ENCODE results near the gene HDAC11. TPM values are rescaled to one million over a fixed set of nuclear protein-coding genes. Genes with fewer than 3 reads are reported as not detected.
A peak's percentile ranks its signal among the peaks of the same experiment; 100 is the strongest.

Gene HDAC11
- total and polyA plus RNA-seq, 4 donors, result 16.8 to 22.2 (median 19.4) TPM

- Histone ChIP-seq H3K4me1 (ENCODE audit: control insufficient read depth in 1 of 2, insufficient read depth in 2 of 2, low read length in 2 of 2) (no peaks in the 10 kb centered on the region), H3K9me3 (ENCODE audit: control insufficient read depth, low read length) (no peaks in the 10 kb centered on the region), H3K4me3 (ENCODE audit: low read length in 2 of 2) (no peak overlapping the region), H3K36me3 (ENCODE audit: control insufficient read depth in 1 of 2, insufficient read depth in 2 of 2, low read length in 1 of 2) (no peaks in the 10 kb centered on the region), H3K27ac (ENCODE audit: low read depth in 1 of 2, low read length in 2 of 2) (no peak overlapping the region), H3K27me3 (ENCODE audit: control insufficient read depth in 1 of 2, insufficient read depth in 2 of 2, low read length in 1 of 2) (no peaks in the 10 kb centered on the region)
- DNase-seq (peak in 1 of 2 donors; percentile 45), ATAC-seq (ENCODE audit: low FRiP score) (no peak)
- 82 to 89% methylated on average over 5 of the region's 5 CpGs for WGBS, 2 donors
- intact Hi-C loops (cut with DNase I), result no loop called here
Observed at GRCh38 chr3:13532631-13533030, 52.5 kb downstream of the HDAC11 start.

DNA sequence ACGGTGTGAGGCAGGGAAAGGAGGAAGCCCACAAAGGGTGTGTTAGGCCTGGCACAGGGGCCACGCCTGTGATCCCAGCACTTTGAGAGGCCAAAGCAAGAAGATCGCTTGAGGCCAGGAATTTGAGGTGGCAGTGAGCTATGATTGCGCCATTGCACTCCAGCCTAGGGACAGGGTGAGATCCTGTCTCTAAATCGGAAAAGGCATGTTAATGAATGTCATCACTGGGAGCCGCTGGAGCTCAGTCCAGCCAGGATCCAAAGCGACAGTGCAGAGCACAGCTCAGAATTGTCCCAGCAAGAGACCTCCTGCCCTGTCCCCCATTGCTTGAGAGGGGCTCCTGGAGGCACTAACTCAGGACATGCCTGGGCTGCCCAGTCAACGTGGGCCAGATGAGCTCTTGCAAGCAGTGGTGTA is 53.8 kb downstream of the HDAC11 start:
- whole genome bisulfite sequencing, 2 donors, result 95 to 97% methylated on average over 8 of the region's 8 CpGs

DNA sequence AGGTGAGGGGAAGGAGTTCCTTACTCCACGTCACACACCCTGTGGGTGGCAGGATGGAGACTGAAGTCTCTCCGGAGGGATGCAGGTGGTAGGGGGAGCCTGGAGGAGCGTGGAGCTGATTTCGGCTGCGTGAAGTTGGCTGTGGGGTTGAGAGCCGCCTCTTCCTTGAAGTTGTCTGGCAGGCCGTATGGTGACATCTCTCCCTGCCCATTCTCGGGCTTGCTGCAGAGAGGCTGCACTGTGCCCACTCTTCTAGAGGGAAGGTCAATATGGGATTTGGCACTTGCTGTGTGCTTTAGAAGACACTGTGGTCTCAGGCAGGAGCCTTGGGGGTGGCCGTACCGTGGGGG is 55.4 kb downstream of the HDAC11 start:
- intact Hi-C loops (cut with DNase I), result no loop called here
- H3K4me1 ChIP-seq (ENCODE audit: control insufficient read depth in 1 of 2, insufficient read depth in 2 of 2, low read length in 2 of 2), result no peaks in the 10 kb centered on the region
- DNase-seq, result peak in 1 of 2 donors; percentile 46

More for the DNA sequence above, 53.8 kb downstream of the HDAC11 start:
- H3K36me3 ChIP-seq (ENCODE audit: control insufficient read depth in 1 of 2, insufficient read depth in 2 of 2, low read length in 1 of 2), result no peaks in the 10 kb centered on the region
- H3K27me3 ChIP-seq (ENCODE audit: control insufficient read depth in 1 of 2, insufficient read depth in 2 of 2, low read length in 1 of 2), result no peaks in the 10 kb centered on the region
- H3K27ac ChIP-seq (ENCODE audit: low read depth in 1 of 2, low read length in 2 of 2), result no peak overlapping the region
- H3K4me1 ChIP-seq (ENCODE audit: control insufficient read depth in 1 of 2, insufficient read depth in 2 of 2, low read length in 2 of 2), result no peaks in the 10 kb centered on the region
- intact Hi-C loops (cut with DNase I), result no loop called here
- peak; percentile 17 to 57 for DNase-seq
- no peaks in the 10 kb centered on the region for H3K9me3 ChIP-seq (ENCODE audit: control insufficient read depth, low read length)
- ATAC-seq (ENCODE audit: low FRiP score), result no peak
- no peak overlapping the region for H3K4me3 ChIP-seq (ENCODE audit: low read length in 2 of 2)

DNA sequence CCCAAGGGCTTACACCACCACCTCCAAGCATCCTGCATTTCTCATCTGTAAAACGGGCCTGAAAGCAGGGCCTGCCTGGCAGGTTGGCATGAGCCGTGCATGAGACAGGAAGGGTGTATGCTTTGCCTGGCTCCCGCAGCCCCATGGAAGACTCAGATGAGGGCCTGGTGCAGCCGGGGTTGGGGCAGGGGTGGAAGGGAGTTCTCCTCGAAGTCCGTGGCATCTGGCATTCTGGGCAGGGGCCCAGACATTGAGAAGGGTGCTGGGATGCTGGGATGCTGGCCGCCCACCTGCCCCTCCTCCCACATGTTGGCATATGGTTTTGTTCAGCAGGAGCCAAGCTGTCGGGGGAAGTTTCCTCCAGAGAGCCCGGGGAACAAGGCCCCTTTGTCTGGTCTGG is 55.8 kb downstream of the HDAC11 start:
- intact Hi-C loops (cut with DNase I), result no loop called here
- peak; percentile 41 to 73 for DNase-seq
- 49 to 52% methylated on average over 9 of the region's 9 CpGs for WGBS, 2 donors

More for the DNA sequence above, 55.4 kb downstream of the HDAC11 start:
- H3K27ac ChIP-seq (ENCODE audit: low read depth in 1 of 2, low read length in 2 of 2), result no peak overlapping the region
- no peak for ATAC-seq (ENCODE audit: low FRiP score)
- H3K9me3 ChIP-seq (ENCODE audit: control insufficient read depth, low read length), result no peaks in the 10 kb centered on the region
- no peaks in the 10 kb centered on the region for H3K27me3 ChIP-seq (ENCODE audit: control insufficient read depth in 1 of 2, insufficient read depth in 2 of 2, low read length in 1 of 2)
- H3K4me3 ChIP-seq (ENCODE audit: low read length in 2 of 2), result no peak overlapping the region
- 92 to 94% methylated on average over 10 of the region's 10 CpGs for WGBS, 2 donors
- no peaks in the 10 kb centered on the region for H3K36me3 ChIP-seq (ENCODE audit: control insufficient read depth in 1 of 2, insufficient read depth in 2 of 2, low read length in 1 of 2)

GRCh38 chr3:13536432-13536831 is 56.3 kb downstream of the HDAC11 start:
- 87 to 93% methylated on average over 3 of the region's 3 CpGs for WGBS, 2 donors
- Histone ChIP-seq H3K9me3 (ENCODE audit: control insufficient read depth, low read length) (no peaks in the 10 kb centered on the region), H3K27ac (ENCODE audit: low read depth in 1 of 2, low read length in 2 of 2) (no peak overlapping the region), H3K27me3 (ENCODE audit: control insufficient read depth in 1 of 2, insufficient read depth in 2 of 2, low read length in 1 of 2) (no peaks in the 10 kb centered on the region), H3K36me3 (ENCODE audit: control insufficient read depth in 1 of 2, insufficient read depth in 2 of 2, low read length in 1 of 2) (no peaks in the 10 kb centered on the region), H3K4me3 (ENCODE audit: low read length in 2 of 2) (no peak overlapping the region), H3K4me1 (ENCODE audit: control insufficient read depth in 1 of 2, insufficient read depth in 2 of 2, low read length in 2 of 2) (no peaks in the 10 kb centered on the region)
- intact Hi-C loops (cut with DNase I), result no loop called here
- DNase-seq (no peak), ATAC-seq (ENCODE audit: low FRiP score) (no peak)

More for the DNA sequence above, 55.8 kb downstream of the HDAC11 start:
- ATAC-seq (ENCODE audit: low FRiP score), result no peak
- Histone ChIP-seq H3K27me3 (ENCODE audit: control insufficient read depth in 1 of 2, insufficient read depth in 2 of 2, low read length in 1 of 2) (no peaks in the 10 kb centered on the region), H3K9me3 (ENCODE audit: control insufficient read depth, low read length) (no peaks in the 10 kb centered on the region), H3K36me3 (ENCODE audit: control insufficient read depth in 1 of 2, insufficient read depth in 2 of 2, low read length in 1 of 2) (no peaks in the 10 kb centered on the region), H3K4me3 (ENCODE audit: low read length in 2 of 2) (no peak overlapping the region), H3K27ac (ENCODE audit: low read depth in 1 of 2, low read length in 2 of 2) (no peak overlapping the region), H3K4me1 (ENCODE audit: control insufficient read depth in 1 of 2, insufficient read depth in 2 of 2, low read length in 2 of 2) (no peaks in the 10 kb centered on the region)

DNA sequence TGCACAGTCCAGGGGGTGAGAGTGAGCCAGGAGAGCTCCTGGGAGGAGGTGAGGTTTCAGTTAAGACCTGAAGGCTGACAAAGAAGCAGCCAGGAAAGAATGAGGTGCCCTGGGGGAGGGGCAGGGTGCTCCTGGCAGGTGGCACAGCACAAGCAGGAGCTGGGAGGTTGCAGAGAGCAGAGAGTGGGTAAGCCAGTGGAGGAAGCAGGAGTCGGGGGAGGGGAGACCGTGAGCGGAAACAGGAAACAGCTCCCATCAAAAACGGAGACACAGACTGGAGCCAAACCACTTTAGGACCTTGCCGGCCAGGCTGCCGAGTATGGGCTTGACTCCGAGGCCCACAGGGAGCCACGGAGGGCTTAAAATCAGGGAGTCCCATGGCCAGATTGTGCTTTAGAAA is 56.7 kb downstream of the HDAC11 start:
- H3K36me3 ChIP-seq (ENCODE audit: control insufficient read depth in 1 of 2, insufficient read depth in 2 of 2, low read length in 1 of 2), result no peaks in the 10 kb centered on the region
- DNase-seq (peak; percentile 54), ATAC-seq (ENCODE audit: low FRiP score) (no peak)
- H3K4me1 ChIP-seq (ENCODE audit: control insufficient read depth in 1 of 2, insufficient read depth in 2 of 2, low read length in 2 of 2), result no peaks in the 10 kb centered on the region
- no peaks in the 10 kb centered on the region for H3K27me3 ChIP-seq (ENCODE audit: control insufficient read depth in 1 of 2, insufficient read depth in 2 of 2, low read length in 1 of 2)
- H3K9me3 ChIP-seq (ENCODE audit: control insufficient read depth, low read length), result no peaks in the 10 kb centered on the region
- no peak overlapping the region for H3K4me3 ChIP-seq (ENCODE audit: low read length in 2 of 2)
- H3K27ac ChIP-seq (ENCODE audit: low read depth in 1 of 2, low read length in 2 of 2), result no peak overlapping the region
- intact Hi-C loops (cut with DNase I), result no loop called here
- 39 to 49% methylated on average over 8 of the region's 8 CpGs for WGBS, 2 donors

- Histone ChIP-seq H3K4me1 (ENCODE audit: control insufficient read depth in 1 of 2, insufficient read depth in 2 of 2, low read length in 2 of 2) (no peaks in the 10 kb centered on the region), H3K9me3 (ENCODE audit: control insufficient read depth, low read length) (no peaks in the 10 kb centered on the region), H3K27me3 (ENCODE audit: control insufficient read depth in 1 of 2, insufficient read depth in 2 of 2, low read length in 1 of 2) (no peaks in the 10 kb centered on the region), H3K27ac (ENCODE audit: low read depth in 1 of 2, low read length in 2 of 2) (no peak overlapping the region), H3K36me3 (ENCODE audit: control insufficient read depth in 1 of 2, insufficient read depth in 2 of 2, low read length in 1 of 2) (no peaks in the 10 kb centered on the region), H3K4me3 (ENCODE audit: low read length in 2 of 2) (no peak overlapping the region)
- ATAC-seq (ENCODE audit: low FRiP score) (no peak), DNase-seq (no peak)
- intact Hi-C loops (cut with DNase I), result no loop called here
- 95 to 97% methylated on average over 6 of the region's 6 CpGs for WGBS, 2 donors
Observed at GRCh38 chr3:13537244-13537908, 57.3 kb downstream of the HDAC11 start.

DNA sequence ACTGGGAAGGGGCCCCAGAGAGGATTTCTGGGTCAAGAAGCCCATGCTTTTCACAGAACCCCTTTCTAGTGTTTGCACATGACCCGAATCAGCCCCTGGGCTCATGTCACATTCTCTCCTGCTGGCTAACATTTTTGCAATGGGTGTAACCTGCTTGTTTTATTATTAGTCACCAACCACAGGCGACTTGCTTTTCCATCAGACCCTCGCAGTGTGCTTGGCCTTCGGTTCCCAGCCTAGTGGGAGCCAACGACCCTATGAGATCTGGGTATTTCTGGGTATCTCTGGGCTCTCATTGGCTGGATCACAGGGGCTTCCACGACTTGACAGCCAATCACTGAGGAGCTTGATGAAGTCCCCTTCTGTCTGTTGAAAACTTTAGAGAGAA is 57.8 kb downstream of the HDAC11 start:
- peak; percentile 48 to 74 for DNase-seq
- Histone ChIP-seq H3K4me1 (ENCODE audit: control insufficient read depth in 1 of 2, insufficient read depth in 2 of 2, low read length in 2 of 2) (no peaks in the 10 kb centered on the region), H3K9me3 (ENCODE audit: control insufficient read depth, low read length) (no peaks in the 10 kb centered on the region), H3K4me3 (ENCODE audit: low read length in 2 of 2) (no peak overlapping the region), H3K36me3 (ENCODE audit: control insufficient read depth in 1 of 2, insufficient read depth in 2 of 2, low read length in 1 of 2) (no peaks in the 10 kb centered on the region), H3K27ac (ENCODE audit: low read depth in 1 of 2, low read length in 2 of 2) (no peak overlapping the region), H3K27me3 (ENCODE audit: control insufficient read depth in 1 of 2, insufficient read depth in 2 of 2, low read length in 1 of 2) (no peaks in the 10 kb centered on the region)
- whole genome bisulfite sequencing, 2 donors, result 54 to 64% methylated on average over 6 of the region's 6 CpGs
- intact Hi-C loops (cut with DNase I), result no loop called here
- no peak for ATAC-seq (ENCODE audit: low FRiP score)

DNA sequence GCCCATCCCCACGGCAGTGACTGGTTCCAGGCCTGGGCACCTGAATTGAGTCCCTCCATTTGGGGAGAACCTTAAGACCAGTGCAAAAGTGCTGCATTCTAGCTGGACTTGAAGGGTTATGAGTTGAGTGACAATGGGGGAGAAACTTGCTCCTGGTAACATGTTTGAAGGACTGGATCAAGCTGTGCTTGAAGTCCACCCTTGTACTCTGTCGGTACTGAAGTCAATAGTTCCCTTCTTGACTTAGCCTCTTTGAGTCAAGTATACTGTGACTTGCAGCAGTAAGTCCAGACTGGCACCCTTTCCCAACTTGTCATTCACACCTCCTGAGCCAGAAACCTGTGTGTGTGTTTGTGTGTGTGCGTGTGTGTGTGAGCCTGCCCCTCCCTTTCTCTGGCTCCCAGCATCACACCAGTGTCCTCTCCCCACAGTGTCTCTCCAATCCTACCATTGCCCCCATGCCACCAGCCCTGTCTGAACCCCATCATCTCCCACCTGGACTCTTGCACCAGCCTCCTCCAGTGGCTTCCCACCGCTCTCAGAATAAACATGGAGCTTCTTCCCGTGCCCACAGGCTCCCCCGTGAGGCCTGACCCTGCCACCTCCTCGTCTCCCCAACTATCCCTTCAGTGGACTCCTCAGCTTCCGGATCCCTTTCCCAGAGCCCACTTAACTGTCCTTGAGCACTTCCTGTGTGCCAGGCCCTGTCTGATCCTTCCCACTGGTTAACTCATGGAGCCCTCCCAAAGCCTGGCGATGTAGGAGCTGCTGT is 58.6 kb downstream of the HDAC11 start:
- H3K4me1 ChIP-seq (ENCODE audit: control insufficient read depth in 1 of 2, insufficient read depth in 2 of 2, low read length in 2 of 2), result no peaks in the 10 kb centered on the region

More for the DNA sequence above, 58.6 kb downstream of the HDAC11 start:
- intact Hi-C loops (cut with DNase I), result no loop called here
- Histone ChIP-seq H3K27ac (ENCODE audit: low read depth in 1 of 2, low read length in 2 of 2) (no peak overlapping the region), H3K9me3 (ENCODE audit: control insufficient read depth, low read length) (no peaks in the 10 kb centered on the region), H3K4me3 (ENCODE audit: low read length in 2 of 2) (no peak overlapping the region), H3K36me3 (ENCODE audit: control insufficient read depth in 1 of 2, insufficient read depth in 2 of 2, low read length in 1 of 2) (no peaks in the 10 kb centered on the region), H3K27me3 (ENCODE audit: control insufficient read depth in 1 of 2, insufficient read depth in 2 of 2, low read length in 1 of 2) (no peaks in the 10 kb centered on the region)
- 95 to 96% methylated on average over 9 of the region's 9 CpGs for WGBS, 2 donors
- ATAC-seq (ENCODE audit: low FRiP score) (no peak), DNase-seq (peak in 1 of 2 donors; percentile 20)
